Epithelial cell of esophagus (primary cell): ENCODE measurements around the gene SPN.
"Not testable (repeated sequence)": the region's sequence is repeated elsewhere in the genome, so short reads cannot be mapped to it uniquely, and the experiment has no call there.

Source experiments
- DNase-seq: peaks from one replicate; pipeline ENCODE4 v3.0.0; 2010; ENCODE audit warnings: low read depth
- H3K4me3 ChIP-seq: 2 replicates; pipeline ENCODE4 v1.5.1; 2011; ENCODE audit warnings: mild to moderate bottlenecking, low read length, control low read depth
- CTCF ChIP-seq: IDR thresholded peaks from 2 replicates; pipeline ENCODE4 v1.5.1; 2011; ENCODE audit warnings: low read depth, mild to moderate bottlenecking, low read length, control low read depth, inconsistent platforms; ENCODE audit not compliant: insufficient read depth; ENCODE audit errors: missing control alignments

Gene SPN

GRCh38 chr16:29680180-29680598 is 17.1 kb downstream of the SPN start:
- no peak for TF ChIP-seq CTCF
- DNase-seq = no peak
- no peak overlapping the region for H3K4me3 ChIP-seq

- no peak for TF ChIP-seq CTCF
- DNase-seq = no peak
- H3K4me3 ChIP-seq = no peak overlapping the region
Measured at GRCh38 chr16:29683543-29684090, 20.6 kb downstream of the SPN start.

DNA sequence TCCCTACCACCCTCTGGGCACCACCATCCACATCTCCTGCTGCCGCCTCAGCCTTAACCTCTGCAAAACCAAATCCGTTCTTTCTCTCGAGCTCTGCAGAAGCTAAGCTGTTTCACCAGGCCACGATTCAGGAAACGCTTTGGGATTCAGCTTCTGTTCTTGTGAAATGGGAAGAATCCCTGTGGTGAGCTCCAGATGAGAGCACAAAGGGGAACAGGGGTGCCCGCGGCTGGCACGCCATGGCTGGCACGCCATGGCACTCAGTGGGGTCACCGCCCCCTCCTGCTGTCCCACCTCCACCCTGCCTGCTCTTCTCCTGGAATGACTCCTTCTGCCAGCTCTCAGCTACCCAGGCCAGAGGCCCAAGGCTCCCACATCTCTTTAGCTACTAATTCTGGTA is 21.6 kb downstream of the SPN start:
- H3K4me3 ChIP-seq = no peak overlapping the region
- no peak for TF ChIP-seq CTCF
- no peak for DNase-seq

DNA sequence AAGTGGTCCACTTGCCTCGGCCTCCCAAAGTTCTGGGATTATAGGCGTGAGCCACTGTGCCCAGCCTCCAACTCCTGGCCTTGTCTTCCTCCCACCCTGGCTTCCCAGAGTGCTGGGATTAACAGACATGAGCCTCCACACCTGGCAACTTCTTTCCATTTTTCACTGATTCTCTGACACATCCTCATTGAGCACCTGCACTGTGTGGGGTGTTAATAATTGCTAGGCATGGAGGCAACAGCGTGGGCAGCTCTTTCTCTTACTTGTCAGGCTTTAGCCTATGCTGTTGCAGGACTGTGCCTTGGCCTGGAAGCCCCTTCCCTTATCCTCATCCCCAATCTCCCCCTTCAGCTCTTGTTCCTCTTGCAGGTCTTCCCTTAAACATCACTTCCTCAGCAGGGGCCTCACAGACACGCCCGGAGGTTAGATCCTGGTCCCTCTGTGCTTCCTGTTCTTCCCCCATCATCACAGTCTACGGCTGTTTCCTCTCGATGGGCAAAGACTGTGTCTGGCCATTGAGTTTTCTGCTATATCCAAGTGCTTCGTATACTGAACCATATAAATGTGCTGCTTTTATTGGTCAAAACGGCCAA is 23.8 kb downstream of the SPN start:
- no peak for DNase-seq
- TF ChIP-seq CTCF = no peak
- no peak overlapping the region for H3K4me3 ChIP-seq

GRCh38 chr16:29687755-29688154 is 24.7 kb downstream of the SPN start:
- TF ChIP-seq CTCF = no peak
- no peak for DNase-seq
- H3K4me3 ChIP-seq = no peak overlapping the region

DNA sequence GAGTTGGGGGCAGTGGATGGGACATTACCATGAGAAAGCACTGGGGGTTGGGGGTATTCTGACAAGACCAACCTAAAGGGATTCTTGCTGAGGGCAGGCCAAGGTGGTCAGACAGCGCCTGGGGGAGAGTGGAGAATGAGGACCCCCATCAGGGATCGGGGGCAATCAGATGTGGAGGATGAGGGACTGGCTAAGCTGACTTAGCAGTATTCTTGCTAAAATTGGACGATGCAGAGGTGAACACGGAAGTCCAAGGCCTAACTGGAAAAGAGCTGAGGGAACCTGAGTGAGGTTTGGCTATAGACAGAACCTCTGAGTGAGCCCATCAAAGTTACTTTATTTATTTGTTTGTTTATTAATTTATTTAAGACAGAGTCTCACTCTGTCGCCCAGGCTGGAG is 25.1 kb downstream of the SPN start:
- H3K4me3 ChIP-seq = no peak overlapping the region
- no peak for TF ChIP-seq CTCF
- no peak for DNase-seq

- not testable (repeated sequence) for DNase-seq, H3K4me3 ChIP-seq
Measured at GRCh38 chr16:29689490-29690351, 26.7 kb downstream of the SPN start.

DNA sequence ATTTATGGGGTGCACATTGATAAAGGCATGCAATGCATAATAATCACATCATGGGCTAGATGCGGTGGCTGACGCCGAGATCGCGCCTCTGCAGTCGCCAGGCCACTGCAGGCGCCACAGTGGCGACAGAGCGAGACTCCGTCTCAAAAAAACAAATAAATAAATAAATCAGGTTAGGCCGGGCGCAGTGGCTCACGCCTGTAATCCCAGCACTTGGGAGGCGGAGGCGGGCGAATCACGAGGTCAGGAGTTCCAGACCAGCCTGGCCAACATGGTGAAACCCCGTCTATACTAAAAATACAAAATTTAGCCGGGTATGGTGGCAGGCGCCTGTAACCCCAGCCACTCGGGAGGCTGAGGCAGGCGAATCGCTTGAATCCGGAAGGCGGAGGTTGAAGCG is 29.6 kb downstream of the SPN start:
- not testable (repeated sequence) for H3K4me3 ChIP-seq, DNase-seq
